GM18499 (cell line): Measurements from ENCODE around the gene MTHFD1L.
"Not testable (repeated sequence)": the region's sequence is repeated elsewhere in the genome, so short reads cannot be mapped to it uniquely, and the experiment has no call there.

Experiments
- ATAC-seq: cut with Tn5 transposase; IDR thresholded peaks from one replicate; pipeline ENCODE4 v1.9.1; 2021; ENCODE audit warnings: moderate number of reproducible peaks; ENCODE audit not compliant: insufficient read depth, unreplicated experiment

Gene MTHFD1L

GRCh38 chr6:151109869-151110575, 244.5 kb downstream of the MTHFD1L start:
- no peak for ATAC-seq

DNA sequence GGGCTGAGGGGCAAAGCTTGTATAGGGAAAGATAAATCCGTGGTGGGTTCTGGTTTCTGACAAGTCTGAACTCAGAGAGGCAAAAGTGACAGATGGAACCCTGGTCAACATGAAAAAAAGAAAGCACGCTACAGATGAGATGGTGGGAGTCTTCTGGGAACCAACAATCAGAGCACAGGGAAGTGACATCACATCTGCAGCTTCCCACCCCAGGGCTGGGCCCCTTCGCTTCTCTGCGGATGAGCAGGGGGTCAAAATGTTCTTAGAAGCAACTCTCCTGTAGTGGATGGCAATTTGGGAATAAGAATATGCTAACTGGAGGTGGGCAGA, 245.0 kb downstream of the MTHFD1L start:
- ATAC-seq, result no peak

GRCh38 chr6:151111670-151112069, 246.2 kb downstream of the MTHFD1L start:
- no peak for ATAC-seq

DNA sequence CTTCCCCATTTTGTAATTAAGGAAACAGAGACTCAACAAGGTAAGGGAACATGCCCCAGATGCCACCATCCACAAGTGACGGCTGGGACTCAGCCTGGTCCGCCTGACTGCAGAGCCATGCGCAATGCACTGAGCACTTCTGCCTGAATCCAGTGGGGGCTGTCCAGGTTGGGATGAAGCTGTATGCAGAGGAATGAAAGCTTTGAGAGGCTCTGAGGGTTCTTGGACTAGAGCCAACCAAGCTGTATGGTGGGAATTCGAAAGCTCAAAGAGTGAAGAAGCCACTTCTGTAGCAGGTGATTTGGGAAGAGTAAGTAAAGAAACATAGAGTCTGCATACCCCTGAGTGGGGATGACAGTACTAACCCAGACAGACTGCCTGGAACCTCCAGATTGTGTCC, 246.6 kb downstream of the MTHFD1L start:
- no peak for ATAC-seq

- ATAC-seq, result not testable (repeated sequence)
Observed at GRCh38 chr6:151112884-151113283, 247.4 kb downstream of the MTHFD1L start.

DNA sequence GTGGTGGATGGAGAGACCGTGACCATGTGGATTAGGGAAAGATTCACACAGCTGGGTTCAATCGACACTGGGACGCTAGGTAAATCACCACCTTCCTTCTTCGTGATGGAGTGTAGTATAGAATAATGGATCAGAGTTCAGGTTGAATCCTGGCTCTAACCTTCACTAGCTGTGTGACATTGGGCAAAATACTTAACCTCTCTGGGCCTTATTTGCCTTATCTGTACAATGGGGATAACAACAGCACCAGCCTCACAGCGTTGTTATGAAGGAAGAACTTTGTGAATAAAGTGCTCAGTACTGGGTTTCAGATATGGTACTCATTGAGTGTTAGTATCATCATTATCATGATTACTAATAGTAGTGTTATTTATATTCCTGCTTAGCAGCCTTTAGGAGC, 248.1 kb downstream of the MTHFD1L start:
- ATAC-seq, result no peak

GRCh38 chr6:151118461-151119123, 253.1 kb downstream of the MTHFD1L start:
- ATAC-seq, result no peak

DNA sequence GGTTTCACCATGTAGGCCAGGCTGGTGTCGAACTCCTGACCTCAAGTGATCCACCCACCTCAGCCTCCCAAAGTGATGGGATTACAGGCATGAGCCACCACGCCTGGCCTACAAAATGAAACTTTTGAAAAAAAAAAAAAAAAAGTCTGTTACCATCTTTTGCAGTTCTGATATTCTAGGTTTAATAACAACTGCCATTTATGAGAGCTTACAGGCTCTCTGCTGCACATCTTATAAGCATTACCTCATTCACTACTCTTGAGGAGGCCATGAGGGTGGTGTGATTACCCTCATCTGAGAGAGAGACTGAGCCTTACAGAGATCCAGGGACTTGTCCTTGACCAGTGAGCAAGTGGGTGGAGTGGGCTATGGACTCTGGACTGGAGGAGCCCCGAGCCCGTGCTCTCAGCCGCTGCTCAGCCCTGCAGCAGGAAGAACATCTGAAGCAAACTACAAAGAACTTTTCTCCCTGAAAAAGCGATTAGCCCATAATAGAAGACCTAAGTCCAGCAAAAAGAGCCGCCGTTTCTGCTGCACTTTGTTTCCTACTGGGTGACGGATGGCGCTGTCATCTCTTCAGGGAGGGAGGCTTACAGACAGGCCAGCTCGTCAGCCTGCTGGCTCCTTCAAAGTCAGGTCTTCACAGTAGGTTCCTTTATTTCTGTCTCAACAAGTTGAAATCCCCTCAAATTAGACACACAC, 254.5 kb downstream of the MTHFD1L start:
- ATAC-seq, result no peak

GRCh38 chr6:151121900-151122299, 256.4 kb downstream of the MTHFD1L start:
- no peak for ATAC-seq

GRCh38 chr6:151123641-151124040, 258.1 kb downstream of the MTHFD1L start:
- not testable (repeated sequence) for ATAC-seq

- not testable (repeated sequence) for ATAC-seq
Observed at GRCh38 chr6:151125242-151125641, 259.7 kb downstream of the MTHFD1L start.

DNA sequence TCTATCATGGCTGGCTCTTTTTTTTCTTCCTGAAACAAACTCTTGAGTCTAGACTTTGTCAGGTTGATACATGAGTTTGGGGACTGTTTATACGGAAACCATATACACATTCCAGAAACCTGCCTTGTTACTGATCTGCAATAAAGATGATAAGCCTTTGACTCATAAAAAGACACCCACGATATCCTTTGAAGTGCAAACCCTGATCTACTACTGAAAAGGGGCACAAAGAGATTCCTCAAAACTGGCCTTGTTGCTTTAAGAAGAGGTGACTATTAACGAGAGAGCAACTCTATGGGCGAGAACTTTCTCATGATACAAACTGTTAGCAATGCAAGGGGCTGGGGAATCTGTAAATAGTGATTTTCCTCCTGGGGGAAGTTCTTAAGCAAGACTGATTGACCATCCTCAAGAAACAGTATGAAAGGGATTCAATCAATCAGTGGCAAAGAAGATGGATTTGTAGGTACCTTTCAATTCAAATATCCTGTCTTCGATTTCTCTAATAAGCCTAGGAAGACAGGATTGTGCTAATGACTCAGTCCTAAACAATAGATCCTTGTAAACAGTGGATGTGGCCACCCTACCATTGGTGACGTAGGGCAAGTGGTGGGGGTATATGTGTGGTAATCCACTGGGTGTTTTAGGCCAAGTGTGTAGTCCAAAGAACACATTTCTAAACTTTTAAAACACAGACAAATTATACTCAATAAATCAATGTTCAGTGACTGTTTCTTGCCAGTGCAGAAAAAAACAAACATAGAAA, 260.3 kb downstream of the MTHFD1L start:
- ATAC-seq, result not testable (repeated sequence)

- not testable (repeated sequence) for ATAC-seq
Observed at GRCh38 chr6:151126417-151126724, 260.9 kb downstream of the MTHFD1L start.

DNA sequence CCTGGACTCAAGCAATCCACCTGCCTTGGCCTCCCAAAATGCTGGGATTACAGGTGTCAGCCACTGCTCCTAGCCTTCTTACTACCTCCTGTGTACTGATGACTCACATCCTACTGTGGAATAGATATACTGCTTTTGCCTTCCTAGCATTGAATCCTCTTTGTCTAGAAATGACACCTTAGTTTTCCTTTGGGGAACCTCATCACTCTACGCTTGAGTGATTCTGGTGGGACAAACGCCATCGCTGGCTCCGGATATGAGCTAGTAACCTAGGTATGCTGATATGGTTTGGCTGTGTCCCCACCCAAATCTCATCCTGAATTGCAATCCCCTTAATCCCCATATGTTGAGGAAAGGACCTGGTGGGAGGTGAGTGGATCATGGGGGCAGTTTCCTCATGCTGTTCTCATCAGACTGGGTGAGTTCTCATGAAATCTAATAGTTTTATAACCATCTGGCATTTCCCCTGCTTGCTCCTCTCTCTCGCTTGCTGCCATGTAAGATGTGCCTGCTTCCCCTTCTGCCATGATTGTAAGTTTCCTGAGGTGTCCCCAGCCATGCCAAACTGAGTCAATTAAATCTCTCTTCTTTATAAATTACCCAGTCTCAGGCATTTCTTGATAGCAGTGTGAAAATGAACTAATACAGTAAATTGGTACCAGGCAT, 261.8 kb downstream of the MTHFD1L start:
- not testable (repeated sequence) for ATAC-seq

- ATAC-seq, result no peak
Observed at GRCh38 chr6:151128763-151129370, 263.4 kb downstream of the MTHFD1L start.

GRCh38 chr6:151130329-151130728, 264.8 kb downstream of the MTHFD1L start:
- ATAC-seq, result no peak

- ATAC-seq, result no peak
Observed at GRCh38 chr6:151131324-151132007, 266.0 kb downstream of the MTHFD1L start.

GRCh38 chr6:151136141-151136755, 270.7 kb downstream of the MTHFD1L start:
- no peak for ATAC-seq

DNA sequence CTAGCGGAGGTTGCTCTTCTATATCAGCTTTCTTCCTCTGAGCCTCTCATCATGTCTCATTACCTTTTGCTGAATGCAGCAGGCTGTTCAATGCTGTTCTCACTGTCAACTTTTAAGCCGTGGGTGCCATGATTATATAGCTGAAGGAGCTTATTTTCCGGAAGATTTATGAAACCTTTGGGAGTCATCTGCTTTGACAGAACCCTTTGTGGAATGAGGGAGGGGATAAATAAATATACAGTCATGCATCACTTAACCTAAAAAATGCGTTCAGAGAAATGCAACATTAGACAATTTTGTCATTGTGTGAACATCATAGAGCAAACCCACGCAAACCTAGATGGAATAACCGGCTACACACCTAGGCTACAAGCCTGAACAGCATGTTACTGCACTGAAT, 272.0 kb downstream of the MTHFD1L start:
- ATAC-seq, result no peak
